ENCODE results near the gene HOXA2. TPM values are rescaled to one million over a fixed set of nuclear protein-coding genes. Genes with fewer than 3 reads are reported as not detected.

HOXA2 gene
- total RNA-seq, 4 donors from 2014 or later: 0.27 to 3.6 (median 1.5) TPM

- H3K27ac ChIP-seq: no peak overlapping the region
- H3K36me3 ChIP-seq: no peaks in the 10 kb centered on the region
- H3K4me1 ChIP-seq: peaks cover 0 to 30% (median 0%) of the 10 kb centered on the region in 3 donors
- no peak for DNase-seq
- no peaks in the 10 kb centered on the region for H3K9me3 ChIP-seq
- no peak for TF ChIP-seq POLR2A (IDR thresholded peaks at IDR 0.05)
- TF ChIP-seq, protein P1, sequence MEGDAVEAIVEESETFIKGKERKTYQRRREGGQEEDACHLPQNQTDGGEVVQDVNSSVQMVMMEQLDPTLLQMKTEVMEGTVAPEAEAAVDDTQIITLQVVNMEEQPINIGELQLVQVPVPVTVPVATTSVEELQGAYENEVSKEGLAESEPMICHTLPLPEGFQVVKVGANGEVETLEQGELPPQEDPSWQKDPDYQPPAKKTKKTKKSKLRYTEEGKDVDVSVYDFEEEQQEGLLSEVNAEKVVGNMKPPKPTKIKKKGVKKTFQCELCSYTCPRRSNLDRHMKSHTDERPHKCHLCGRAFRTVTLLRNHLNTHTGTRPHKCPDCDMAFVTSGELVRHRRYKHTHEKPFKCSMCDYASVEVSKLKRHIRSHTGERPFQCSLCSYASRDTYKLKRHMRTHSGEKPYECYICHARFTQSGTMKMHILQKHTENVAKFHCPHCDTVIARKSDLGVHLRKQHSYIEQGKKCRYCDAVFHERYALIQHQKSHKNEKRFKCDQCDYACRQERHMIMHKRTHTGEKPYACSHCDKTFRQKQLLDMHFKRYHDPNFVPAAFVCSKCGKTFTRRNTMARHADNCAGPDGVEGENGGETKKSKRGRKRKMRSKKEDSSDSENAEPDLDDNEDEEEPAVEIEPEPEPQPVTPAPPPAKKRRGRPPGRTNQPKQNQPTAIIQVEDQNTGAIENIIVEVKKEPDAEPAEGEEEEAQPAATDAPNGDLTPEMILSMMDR (IDR thresholded peaks at IDR 0.05): no peak
- WGBS, 2 donors: 41 to 60% methylated on average over 3 of the region's 3 CpGs
- H3K27me3 ChIP-seq: peaks cover 0 to 35% (median 4%) of the 10 kb centered on the region in 4 donors
- intact Hi-C loops (cut with DNase I): no loop called here
- H3K4me3 ChIP-seq: no peak overlapping the region
Measured at GRCh38 chr7:27091105-27091504, 11.4 kb downstream of the HOXA2 start.

- Histone ChIP-seq H3K9me3 (no peaks in the 10 kb centered on the region), H3K27ac (no peak overlapping the region), H3K36me3 (no peaks in the 10 kb centered on the region), H3K4me3 (peak overlapping the region in 1 of 4 donors; percentile 25), H3K4me1 (peaks cover 0 to 7% (median 0%) of the 10 kb centered on the region in 3 donors), H3K27me3 (peaks cover 0 to 35% (median 4%) of the 10 kb centered on the region in 4 donors)
- DNase-seq: no peak
- TF ChIP-seq, protein P1 (IDR thresholded peaks at IDR 0.05): no peak
- no peak for TF ChIP-seq POLR2A (IDR thresholded peaks at IDR 0.05)
- 60 to 68% methylated on average over 16 to 22 of the region's 68 CpGs for WGBS, 2 donors
- intact Hi-C loops (cut with DNase I): no loop called here
Measured at GRCh38 chr7:27088002-27088922, 14.2 kb downstream of the HOXA2 start.

DNA sequence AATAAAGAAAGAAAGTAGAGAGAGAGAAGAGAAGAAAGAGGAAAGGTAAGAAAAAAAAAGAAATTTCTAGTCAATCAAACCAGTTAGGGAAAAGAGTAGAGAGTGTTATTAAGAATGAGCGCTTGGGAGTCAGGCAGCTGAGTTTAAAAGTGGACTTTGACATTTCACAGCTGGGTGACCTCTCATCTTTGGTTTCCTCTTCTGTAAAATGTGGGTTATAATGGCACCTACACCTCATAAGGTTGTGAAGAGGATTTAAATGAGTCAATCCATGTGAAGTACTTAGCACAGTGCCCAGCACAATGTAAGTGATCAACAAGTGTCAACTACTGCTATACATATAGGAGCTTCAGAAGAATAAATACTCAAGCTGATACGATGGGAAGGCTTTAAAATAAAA lies 18.8 kb downstream of the HOXA2 start:
- peaks cover 0 to 16% (median 0%) of the 10 kb centered on the region in 3 donors for H3K4me1 ChIP-seq
- TF ChIP-seq POLR2A (IDR thresholded peaks at IDR 0.05): no peak
- TF ChIP-seq, protein P1 (IDR thresholded peaks at IDR 0.05): no peak
- intact Hi-C loops (cut with DNase I): no loop called here
- H3K4me3 ChIP-seq: no peak overlapping the region
- H3K27me3 ChIP-seq: peaks cover 0 to 19% (median 4%) of the 10 kb centered on the region in 4 donors
- WGBS, 2 donors: 88% methylated on average over 2 of the region's 2 CpGs
- H3K36me3 ChIP-seq: no peaks in the 10 kb centered on the region
- no peak for DNase-seq
- H3K9me3 ChIP-seq: no peaks in the 10 kb centered on the region
- H3K27ac ChIP-seq: no peak overlapping the region

GRCh38 chr7:27082171-27082570 lies 20.3 kb downstream of the HOXA2 start:
- Histone ChIP-seq H3K27ac (no peak overlapping the region), H3K4me3 (no peak overlapping the region), H3K36me3 (no peaks in the 10 kb centered on the region), H3K4me1 (peaks cover 0 to 9% (median 0%) of the 10 kb centered on the region in 3 donors), H3K27me3 (peaks cover 0 to 4% (median 0%) of the 10 kb centered on the region in 4 donors), H3K9me3 (no peaks in the 10 kb centered on the region)
- intact Hi-C loops (cut with DNase I): no loop called here
- 73 to 75% methylated on average over 1 of the region's 1 CpG for WGBS, 2 donors
- TF ChIP-seq POLR2A (IDR thresholded peaks at IDR 0.05): no peak
- TF ChIP-seq, protein P1 (IDR thresholded peaks at IDR 0.05): no peak
- no peak for DNase-seq

GRCh38 chr7:27080844-27081436 lies 21.5 kb downstream of the HOXA2 start:
- Histone ChIP-seq H3K27ac (no peak overlapping the region), H3K36me3 (no peaks in the 10 kb centered on the region), H3K4me1 (peaks cover 0 to 9% (median 0%) of the 10 kb centered on the region in 3 donors), H3K4me3 (no peak overlapping the region), H3K9me3 (no peaks in the 10 kb centered on the region), H3K27me3 (no peaks in the 10 kb centered on the region)
- 49 to 58% methylated on average over 4 of the region's 4 CpGs for WGBS, 2 donors
- intact Hi-C loops (cut with DNase I): no loop called here
- TF ChIP-seq, protein P1 (IDR thresholded peaks at IDR 0.05): no peak
- TF ChIP-seq POLR2A (IDR thresholded peaks at IDR 0.05): no peak
- no peak for DNase-seq
